SK-N-DZ (cell line): ENCODE data around the gene SLC39A6.
"Not testable (repeated sequence)": the region's sequence is repeated elsewhere in the genome, so short reads cannot be mapped to it uniquely, and the experiment has no call there.

Experiments
- DNase-seq: peaks from one replicate; pipeline ENCODE4 v3.0.0-alpha.2; 2015; ENCODE audit warnings: low spot score

SLC39A6 gene

GRCh38 chr18:36141576-36141975, 12.4 kb upstream of the SLC39A6 start:
- DNase-seq = no peak

DNA sequence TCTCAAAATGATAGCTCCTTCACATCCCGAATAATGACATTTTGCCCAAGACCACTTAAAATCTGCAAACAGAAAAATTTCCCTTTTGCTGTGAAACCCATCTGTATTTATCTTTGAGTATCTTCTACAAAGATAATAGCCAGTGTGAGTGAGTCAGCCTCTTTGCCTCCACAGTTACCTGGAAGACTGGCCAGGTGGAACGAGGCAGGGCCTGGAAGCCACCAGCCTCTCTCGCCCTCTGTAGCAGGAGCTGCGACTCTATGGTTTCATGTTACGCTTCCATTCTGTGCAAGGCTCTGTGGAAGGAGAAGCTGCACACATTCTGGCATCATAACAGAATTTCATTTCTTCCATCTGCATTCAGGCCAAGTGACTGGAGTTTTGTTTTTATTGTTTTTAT, 10.1 kb upstream of the SLC39A6 start:
- no peak for DNase-seq

DNA sequence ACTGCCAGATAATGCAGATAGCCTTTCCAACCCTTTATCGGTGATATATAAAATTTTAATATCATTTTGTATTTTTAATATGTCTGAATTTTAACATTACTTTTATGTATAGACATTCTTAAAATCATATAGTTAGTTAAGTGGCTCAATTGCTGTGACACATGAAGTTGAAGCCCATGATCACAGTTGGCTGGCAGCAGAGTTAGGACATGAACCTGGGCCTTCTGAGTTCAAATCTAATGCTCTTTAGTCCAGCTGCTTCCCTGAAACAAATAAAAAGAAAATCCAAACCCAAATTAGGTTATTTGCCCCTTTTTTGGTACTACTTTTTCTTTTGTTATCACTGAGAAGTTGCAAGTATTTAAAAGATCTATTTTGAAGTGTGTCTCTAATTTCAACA, 6.1 kb upstream of the SLC39A6 start:
- no peak for DNase-seq

- no peak for DNase-seq
Observed at GRCh38 chr18:36132756-36133155, 3.6 kb upstream of the SLC39A6 start.

DNA sequence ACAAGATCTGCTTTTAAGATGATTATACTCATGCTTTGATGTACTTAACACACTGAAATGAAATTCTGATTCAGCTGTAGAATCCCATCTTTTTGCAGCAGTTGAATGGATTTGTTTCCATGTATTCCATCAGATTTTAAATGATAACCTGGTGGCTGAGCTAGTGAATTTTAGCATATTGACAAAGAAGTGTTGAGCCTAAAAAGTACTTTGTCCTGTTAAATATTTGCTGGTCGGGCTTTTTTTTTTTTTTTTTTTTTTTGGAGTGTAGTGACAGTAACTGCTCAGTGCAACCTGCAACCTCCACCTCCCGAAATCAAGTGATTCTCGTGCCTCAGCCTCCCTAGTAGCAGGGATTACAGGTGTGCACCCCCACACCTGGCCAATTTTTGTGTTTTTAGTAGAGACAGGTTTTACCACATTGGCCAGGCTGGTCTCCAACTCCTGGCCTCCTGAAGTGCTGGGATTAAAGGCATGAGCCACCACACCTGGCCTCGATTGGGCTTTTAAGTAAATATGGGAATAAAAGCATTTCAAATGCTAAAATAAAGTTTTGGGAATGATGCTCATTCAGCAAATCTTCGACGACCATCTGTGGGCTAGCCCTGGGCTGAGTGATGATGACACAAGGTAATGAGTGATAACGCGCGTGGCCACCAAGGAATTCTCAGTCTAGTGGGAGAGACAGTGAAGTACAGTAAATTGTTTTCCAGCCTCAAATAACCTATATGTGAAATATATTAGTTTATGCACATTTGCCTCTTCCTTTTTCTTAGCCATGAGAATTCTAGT, 2.7 kb upstream of the SLC39A6 start:
- no peak for DNase-seq

DNA sequence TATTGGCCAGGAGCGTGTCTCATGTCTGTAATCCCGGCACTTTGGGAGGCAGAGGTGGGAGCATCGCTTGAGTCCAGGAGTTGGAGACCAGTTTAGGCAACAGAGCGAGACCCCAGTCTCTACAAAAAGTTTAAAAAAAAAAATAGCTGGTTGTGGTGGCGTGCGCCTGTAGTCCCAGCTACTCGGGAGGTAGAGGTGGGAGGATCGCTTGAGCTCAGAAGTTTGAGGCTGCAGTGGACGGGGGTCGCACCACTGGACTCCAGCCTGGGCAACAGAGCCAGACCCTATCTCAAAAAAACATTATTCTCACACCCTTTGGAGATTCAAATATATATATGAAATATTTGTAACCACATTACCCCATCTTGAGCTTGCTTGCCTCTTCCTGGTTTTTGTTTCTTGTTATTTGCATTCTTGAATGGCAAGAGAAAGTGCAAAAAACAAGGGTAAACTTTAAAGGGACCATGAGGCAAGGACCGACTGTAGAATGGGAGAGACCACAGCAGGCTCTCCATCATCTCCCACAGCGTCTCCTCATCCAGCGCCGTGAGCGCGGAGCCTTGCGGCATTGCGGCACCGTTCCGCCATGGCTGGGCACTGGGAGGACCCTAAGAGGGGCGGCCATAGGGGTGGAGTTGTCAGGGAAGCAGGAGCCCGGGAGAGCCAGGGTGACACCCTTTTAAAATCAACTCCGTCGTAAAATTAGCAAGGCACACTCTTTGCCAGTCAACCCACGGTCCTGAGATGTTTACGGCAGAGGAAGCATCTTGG, 1.9 kb upstream of the SLC39A6 start:
- DNase-seq = peak; percentile 13

DNA sequence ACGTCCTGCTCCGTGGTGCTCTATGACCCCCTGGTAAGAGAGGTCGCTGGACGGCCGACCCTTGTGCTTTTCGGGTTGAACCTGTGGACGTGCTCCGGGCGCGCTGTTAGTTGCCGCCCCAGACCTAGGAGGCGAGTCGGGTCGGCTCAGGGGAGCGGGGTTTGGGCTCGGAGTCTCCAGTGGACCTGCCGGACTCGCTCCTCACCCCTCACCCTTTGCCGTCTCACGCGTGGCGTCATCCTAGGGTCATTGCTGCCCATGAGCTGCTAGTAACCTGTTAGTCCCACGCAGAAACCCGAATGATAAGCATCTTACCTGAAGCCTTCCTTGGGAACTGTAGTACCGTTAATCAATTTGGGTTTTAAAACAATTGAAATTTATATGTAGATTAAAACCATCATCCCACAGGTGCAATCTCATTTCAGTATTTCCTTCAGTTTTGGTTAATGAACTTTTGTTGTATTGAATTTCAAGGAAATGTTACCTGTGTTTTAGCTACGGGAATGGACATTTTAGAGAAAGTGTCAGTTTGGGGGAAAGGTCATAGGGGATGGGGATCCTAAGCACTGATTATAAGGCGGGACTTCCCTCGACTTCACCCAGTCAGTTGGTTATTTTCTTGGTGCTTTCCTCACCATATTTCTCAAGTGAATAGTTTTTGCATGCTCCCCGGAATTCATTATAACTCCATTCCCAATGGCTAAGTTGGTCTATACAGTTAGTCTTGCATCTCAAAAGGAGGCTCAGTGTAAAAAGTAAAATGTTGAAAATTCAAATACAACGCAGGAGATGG, 1.1 kb upstream of the SLC39A6 start:
- DNase-seq = no peak

GRCh38 chr18:36128907-36129299, 237 bp downstream of the SLC39A6 start:
- DNase-seq = no peak

- DNase-seq = peak; percentile 35
Observed at GRCh38 chr18:36128530-36128870, 640 bp downstream of the SLC39A6 start.

- DNase-seq = peak; percentile 15
Observed at GRCh38 chr18:36127836-36128529, 1.2 kb downstream of the SLC39A6 start.

DNA sequence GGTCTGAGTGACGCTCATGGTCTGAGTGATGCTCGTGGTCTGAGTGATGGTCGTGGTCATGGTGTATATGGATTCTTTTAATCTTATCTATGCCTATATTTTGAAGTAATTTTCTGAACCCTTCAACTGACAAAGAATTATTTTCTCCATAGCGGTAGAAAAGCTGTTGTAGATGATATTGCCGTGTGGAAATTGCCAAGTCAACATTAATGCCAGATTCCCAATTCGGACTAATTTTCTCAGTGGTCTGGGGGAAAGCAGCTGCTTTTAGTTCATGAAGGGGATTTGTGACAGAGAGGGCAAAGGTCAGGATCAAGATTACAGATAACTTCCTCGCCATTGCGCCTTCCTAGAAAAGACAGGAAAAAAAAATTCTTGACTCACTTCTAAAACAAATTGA, 2.5 kb downstream of the SLC39A6 start:
- peak; percentile 70 for DNase-seq

DNA sequence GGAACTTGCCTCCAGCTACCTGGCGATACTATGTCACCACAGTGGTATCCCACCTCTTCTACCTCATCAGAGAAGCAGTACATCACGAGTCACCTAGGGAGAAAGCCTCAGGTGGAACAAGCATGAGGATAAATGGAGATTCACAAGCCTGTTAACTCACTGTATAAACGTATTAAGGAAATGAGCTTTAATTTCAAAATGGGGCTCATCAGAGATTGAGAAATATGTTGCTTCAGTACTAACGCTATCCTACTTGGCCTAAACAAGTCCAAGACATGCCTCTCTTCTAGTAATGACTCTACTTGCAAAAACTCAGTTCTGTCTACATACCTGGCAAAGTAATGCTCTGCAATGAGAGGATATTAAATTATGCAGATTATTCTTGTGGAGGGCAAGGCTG, 4.3 kb downstream of the SLC39A6 start:
- DNase-seq = no peak

- DNase-seq = no peak
Observed at GRCh38 chr18:36120297-36120696, 8.8 kb downstream of the SLC39A6 start.

DNA sequence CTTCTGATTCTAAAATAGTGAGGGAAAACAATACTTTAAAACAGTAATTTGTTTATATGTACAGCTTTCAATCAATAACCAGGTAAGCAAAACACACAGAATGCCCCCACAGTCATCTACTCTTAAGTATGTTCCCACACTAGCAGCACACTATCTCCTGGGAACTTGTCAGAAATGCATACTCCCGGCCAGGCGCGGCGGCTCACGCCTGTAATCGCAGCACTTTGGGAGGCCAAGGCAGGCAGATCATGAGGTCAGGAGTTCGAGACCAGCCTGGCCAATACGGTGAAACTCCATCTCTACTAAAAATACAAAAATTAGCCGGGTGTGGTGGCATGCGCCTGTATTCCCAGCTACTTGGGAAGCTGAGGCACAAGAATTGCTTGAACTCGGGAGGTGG, 12.4 kb downstream of the SLC39A6 start:
- not testable (repeated sequence) for DNase-seq

DNA sequence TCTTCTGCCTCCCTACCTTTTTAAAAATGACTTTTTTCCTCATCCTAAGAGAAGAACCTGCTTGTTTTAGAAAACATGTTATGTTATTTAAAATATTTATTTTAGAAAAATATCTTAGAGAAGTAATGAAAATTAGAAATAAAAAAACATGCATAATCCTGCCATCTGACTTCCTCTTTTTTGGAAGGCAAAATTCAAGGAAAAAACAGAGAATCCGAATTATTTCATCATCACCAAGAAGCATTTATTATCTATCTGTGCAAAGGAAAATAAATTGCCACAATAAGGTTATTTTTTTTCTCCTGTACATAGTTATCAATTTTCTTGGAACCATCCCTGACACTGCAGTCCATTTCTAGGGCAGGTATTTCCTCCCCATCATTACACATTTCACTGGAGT, 14.4 kb downstream of the SLC39A6 start:
- DNase-seq = no peak

DNA sequence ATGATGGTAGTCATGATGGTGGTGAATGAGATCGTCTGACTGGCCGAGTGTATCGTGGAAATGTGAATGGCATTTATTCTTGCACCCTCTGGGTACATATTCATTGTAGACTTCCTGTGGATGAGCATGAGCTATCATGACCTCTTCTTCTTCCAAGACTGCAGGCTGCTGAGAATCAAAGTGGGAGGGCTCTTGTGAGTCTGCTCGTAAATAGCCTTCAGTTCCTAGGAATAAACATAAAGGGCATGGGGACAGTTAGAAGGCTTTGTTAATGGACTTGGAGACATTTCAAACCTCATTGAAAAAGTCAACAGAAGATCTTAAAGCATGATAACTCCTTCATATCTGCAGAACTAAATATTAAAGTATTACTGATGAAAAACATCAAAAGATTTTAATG, 14.9 kb downstream of the SLC39A6 start:
- no peak for DNase-seq

DNA sequence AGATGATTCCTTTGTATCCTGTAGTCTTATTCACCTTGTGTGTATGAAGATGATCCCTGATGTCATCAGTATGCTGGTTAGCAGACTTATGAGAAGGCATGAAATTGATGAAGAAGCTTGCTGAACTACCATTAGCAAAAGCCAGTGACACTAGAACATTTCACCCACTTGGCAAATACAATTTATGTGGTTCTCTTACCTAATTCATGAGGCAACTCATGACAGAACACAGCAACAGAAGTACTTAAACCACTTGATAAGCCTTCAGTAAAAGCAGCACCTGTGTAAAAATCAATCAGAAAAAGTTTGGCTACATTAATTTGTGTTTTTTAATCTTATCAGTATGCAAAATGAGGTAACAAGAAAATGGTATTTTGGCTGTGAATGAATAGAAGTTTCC, 16.8 kb downstream of the SLC39A6 start:
- DNase-seq = no peak

- no peak for DNase-seq
Observed at GRCh38 chr18:36109737-36110136, 19.4 kb downstream of the SLC39A6 start.

DNA sequence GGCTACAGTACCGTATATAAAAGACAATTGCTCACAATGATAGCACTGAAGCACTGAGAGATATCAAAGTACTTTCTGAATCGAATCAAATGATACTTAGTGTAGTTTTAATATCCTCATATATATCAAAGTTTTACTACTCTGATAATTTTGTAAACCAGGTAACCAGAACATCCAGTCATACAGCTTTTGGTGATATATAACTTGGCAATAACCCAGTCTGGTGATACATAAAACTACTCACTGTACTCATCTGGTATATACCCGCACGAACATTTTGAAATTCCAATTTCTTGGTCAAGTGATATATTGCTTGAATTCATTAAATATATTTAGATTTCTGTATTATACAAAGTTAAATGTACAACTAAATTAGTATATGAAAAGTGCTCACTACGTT, 20.5 kb downstream of the SLC39A6 start:
- no peak for DNase-seq

DNA sequence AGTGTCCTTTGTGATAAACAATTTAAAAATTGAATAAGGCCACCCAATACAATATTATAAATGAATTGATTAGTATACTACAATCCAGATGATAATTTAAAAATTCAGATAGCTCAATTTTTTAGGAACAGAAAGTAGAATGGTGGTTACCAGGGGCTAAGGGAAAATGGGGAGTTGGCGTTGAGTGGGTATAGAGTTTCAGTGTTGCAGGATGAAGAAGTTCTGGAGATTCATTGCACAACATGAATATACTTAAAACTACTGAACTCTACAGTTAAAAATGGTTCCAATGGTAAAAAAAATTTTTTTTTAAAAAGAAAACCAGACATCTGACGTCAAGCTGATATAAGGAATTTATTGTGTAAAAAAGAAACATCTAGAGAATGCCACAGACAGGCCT, 20.9 kb downstream of the SLC39A6 start:
- no peak for DNase-seq

GRCh38 chr18:36107477-36107876, 21.7 kb downstream of the SLC39A6 start:
- no peak for DNase-seq

DNA sequence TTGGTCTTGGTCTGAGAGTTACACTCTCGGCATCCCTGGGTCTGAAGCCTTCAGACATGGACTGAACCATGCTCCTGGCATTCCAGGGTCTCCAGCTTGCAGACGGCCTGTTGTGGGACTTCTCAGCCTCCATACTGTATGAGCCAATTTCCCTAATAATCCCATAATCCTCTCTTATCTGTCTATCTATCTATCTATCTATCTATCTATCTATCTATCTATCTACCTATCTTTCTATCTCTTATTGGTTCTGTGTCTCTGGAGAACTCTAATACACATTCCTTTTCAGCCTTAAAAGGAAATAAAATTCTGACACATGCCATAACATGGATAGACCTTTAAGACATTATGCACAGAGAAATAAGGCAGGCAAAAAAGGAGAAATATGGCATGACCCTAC, 24.4 kb downstream of the SLC39A6 start:
- no peak for DNase-seq
